Heart left ventricle (tissue), 13 donors: Measurements from ENCODE around the gene STRBP.

Experiments used
- CTCF ChIP-seq, 12 donors: fragments of 200-600 bp; sonication (generic) in 4 of 12; IDR thresholded peaks; one replicate each; pipeline versions ENCODE4 v1.5.0 to v1.8.0; 2018 to 2022; ENCODE audit warnings: antibody characterized with exemption in 12 of 12, mild to moderate bottlenecking in 5 of 12
- POLR2A ChIP-seq, 2 donors: fragments of 450-650 bp; IDR thresholded peaks; one replicate each; pipeline ENCODE4 v1.6.1; 2017; ENCODE audit warnings: antibody characterized with exemption in 2 of 2, mild to moderate bottlenecking in 2 of 2, moderate library complexity in 2 of 2
- donor health status: ischemic (EF 13 %, LVEDD 7.1; RV severe dilation, severe dysfunction).
- donor health status: DM: no; HTN: yes; CAD: no.
- donor health status: DM: no; HTN: no; CAD: no.
- donor health status: ischemic (EF 25% LVEDD 6.9; RV normal size, moderate dysfunction).
- donor health status: ischemic (EF 25% LVEDD 5.7; RV mildly dilated, moderate dysfunction).
- donor health status: ischemic (EF 35%, LVEDD 5.7; RV mildly dilated, moderate dysfunction).
- donor health status: nonischemic (EF 11% LVEDD 7.7; RV severe dilation, severe dysfunction).
- donor health status: DM: yes; HTN: yes; CAD: no.
- donor health status: PGD.
- donor health status: ischemic (EF 29% LVEDD 5.4; RV normal size, mild dysfunction).
- donor health status: nonischemic (EF 23%, LVEDD 6.1; RV moderate dilation, normal function).

GRCh38 chr9:123251324-123251723 lies 17.1 kb downstream of the STRBP start:
- TF ChIP-seq CTCF (IDR thresholded peaks at IDR 0.05) (no peak), POLR2A (IDR thresholded peaks at IDR 0.05) (no peak)
